ENCODE results near the gene TMEM25.
"Not testable (repeated sequence)": the region's sequence is repeated elsewhere in the genome, so short reads cannot be mapped to it uniquely, and the experiment has no call there.

Gene TMEM25

GRCh38 chr11:118530683-118531596 is at the start of gene TMEM25:
Gene TMEM25 (plus strand): TSS chr11:118531192. CDS start chr11:118531802, 610 bp downstream.
- DNase-seq: peak; percentile 50

- not testable (repeated sequence) for DNase-seq
These were observed 49.8 kb upstream of the TMEM25 start for GRCh38 chr11:118481238-118481637.

- no peak for DNase-seq
These were observed 46.6 kb upstream of the TMEM25 start for GRCh38 chr11:118484405-118484804.

GRCh38 chr11:118485273-118485672 is 45.7 kb upstream of the TMEM25 start:
- DNase-seq: peak; percentile 25

GRCh38 chr11:118488480-118489109 is 42.4 kb upstream of the TMEM25 start:
- peak; percentile 89 for DNase-seq

- DNase-seq: no peak
These were observed 40.0 kb upstream of the TMEM25 start for GRCh38 chr11:118491041-118491440.

GRCh38 chr11:118497831-118498230 is 33.2 kb upstream of the TMEM25 start:
- no peak for DNase-seq

GRCh38 chr11:118503216-118503615 is 27.8 kb upstream of the TMEM25 start:
- no peak for DNase-seq

- no peak for DNase-seq
These were observed 19.4 kb upstream of the TMEM25 start for GRCh38 chr11:118511601-118512000.

- DNase-seq: no peak
These were observed 16.9 kb upstream of the TMEM25 start for GRCh38 chr11:118514103-118514502.

- DNase-seq: no peak
These were observed 11.4 kb upstream of the TMEM25 start for GRCh38 chr11:118519549-118519948.

- DNase-seq: no peak
These were observed 9.1 kb upstream of the TMEM25 start for GRCh38 chr11:118521892-118522311.

GRCh38 chr11:118522571-118523072 is 8.4 kb upstream of the TMEM25 start:
- DNase-seq: peak; percentile 32

GRCh38 chr11:118524356-118524755 is 6.6 kb upstream of the TMEM25 start:
- no peak for DNase-seq

- peak; percentile 41 for DNase-seq
These were observed 6.1 kb upstream of the TMEM25 start for GRCh38 chr11:118524757-118525470.

- no peak for DNase-seq
These were observed 4.3 kb upstream of the TMEM25 start for GRCh38 chr11:118526688-118527087.

GRCh38 chr11:118527109-118527508 is 3.9 kb upstream of the TMEM25 start, which contains the start of gene TTC36:
Gene TTC36 (plus strand): TSS chr11:118527474. CDS start chr11:118527495, 21 bp downstream.
- no peak for DNase-seq

GRCh38 chr11:118528511-118528910 is 2.5 kb upstream of the TMEM25 start:
- DNase-seq: no peak

GRCh38 chr11:118529584-118530175 is 1.3 kb upstream of the TMEM25 start:
- DNase-seq: no peak

GRCh38 chr11:118530180-118530682 is 761 bp upstream of the TMEM25 start:
- peak; percentile 31 for DNase-seq

GRCh38 chr11:118531597-118532084 is 649 bp downstream of the TMEM25 start:
- no peak for DNase-seq

- no peak for DNase-seq
These were observed 1.1 kb downstream of the TMEM25 start for GRCh38 chr11:118532091-118532490.
